ENCODE measurements around the gene GPR35.

GRCh38 chr2:240644859-240645301 is 19.6 kb downstream of the GPR35 start:
- TF ChIP-seq, protein P1, sequence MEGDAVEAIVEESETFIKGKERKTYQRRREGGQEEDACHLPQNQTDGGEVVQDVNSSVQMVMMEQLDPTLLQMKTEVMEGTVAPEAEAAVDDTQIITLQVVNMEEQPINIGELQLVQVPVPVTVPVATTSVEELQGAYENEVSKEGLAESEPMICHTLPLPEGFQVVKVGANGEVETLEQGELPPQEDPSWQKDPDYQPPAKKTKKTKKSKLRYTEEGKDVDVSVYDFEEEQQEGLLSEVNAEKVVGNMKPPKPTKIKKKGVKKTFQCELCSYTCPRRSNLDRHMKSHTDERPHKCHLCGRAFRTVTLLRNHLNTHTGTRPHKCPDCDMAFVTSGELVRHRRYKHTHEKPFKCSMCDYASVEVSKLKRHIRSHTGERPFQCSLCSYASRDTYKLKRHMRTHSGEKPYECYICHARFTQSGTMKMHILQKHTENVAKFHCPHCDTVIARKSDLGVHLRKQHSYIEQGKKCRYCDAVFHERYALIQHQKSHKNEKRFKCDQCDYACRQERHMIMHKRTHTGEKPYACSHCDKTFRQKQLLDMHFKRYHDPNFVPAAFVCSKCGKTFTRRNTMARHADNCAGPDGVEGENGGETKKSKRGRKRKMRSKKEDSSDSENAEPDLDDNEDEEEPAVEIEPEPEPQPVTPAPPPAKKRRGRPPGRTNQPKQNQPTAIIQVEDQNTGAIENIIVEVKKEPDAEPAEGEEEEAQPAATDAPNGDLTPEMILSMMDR (IDR thresholded peaks at IDR 0.05) = no peak
- no peak for TF ChIP-seq EP300 (IDR thresholded peaks at IDR 0.05)
- no peak for TF ChIP-seq POLR2A (IDR thresholded peaks at IDR 0.05; ENCODE audit: low read depth)
- no peak for TF ChIP-seq POLR2AphosphoS5 (IDR thresholded peaks at IDR 0.05)
